ENCODE results near the gene RWDD3.

RWDD3 gene, protein sequence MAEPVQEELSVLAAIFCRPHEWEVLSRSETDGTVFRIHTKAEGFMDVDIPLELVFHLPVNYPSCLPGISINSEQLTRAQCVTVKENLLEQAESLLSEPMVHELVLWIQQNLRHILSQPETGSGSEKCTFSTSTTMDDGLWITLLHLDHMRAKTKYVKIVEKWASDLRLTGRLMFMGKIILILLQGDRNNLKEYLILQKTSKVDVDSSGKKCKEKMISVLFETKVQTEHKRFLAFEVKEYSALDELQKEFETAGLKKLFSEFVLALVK

DNA sequence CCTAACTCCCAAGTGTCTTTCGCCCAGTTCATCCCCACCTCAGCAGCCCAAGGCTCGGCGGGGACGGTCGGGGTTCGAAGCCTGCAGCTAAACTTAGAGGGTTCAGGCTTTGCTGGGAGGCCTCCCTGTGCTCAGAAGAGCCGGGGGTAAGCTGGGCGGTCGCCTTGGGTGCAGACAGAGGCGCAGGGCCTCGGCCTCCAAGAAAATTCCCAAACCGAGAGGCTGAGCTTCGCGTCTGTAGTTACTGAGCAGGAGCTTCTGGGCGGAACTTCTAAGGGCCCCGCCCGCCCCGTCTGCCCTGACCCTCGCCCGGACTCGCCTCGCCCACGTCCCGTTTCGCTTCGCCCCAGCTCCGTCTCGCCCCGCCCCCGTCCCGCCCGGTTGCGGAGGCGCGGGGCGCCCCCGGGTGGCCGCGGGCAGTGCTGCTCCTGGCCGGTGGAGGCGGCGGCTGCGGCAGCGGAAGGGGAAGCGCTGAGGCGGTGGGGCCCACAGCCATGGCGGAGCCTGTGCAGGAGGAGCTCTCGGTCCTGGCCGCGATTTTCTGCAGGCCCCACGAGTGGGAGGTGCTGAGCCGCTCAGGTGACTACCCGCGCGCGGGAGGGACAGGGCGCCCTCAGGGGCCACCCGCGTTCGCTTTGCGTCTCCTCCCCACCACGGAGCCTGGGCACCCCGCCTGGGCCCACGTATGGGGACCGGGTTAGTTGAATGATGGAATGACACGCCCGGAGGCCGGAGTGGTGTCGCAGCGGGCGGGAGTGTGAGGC, at the start of gene RWDD3:
Gene RWDD3 (plus strand): TSS at position 474 of the 764 bp plus-strand sequence. CDS start 21 bp downstream, at position 495.
- peak; percentile 65 for DNase-seq

GRCh38 chr1:95186149-95186548, 47.9 kb upstream of the RWDD3 start:
- no peak for DNase-seq

DNA sequence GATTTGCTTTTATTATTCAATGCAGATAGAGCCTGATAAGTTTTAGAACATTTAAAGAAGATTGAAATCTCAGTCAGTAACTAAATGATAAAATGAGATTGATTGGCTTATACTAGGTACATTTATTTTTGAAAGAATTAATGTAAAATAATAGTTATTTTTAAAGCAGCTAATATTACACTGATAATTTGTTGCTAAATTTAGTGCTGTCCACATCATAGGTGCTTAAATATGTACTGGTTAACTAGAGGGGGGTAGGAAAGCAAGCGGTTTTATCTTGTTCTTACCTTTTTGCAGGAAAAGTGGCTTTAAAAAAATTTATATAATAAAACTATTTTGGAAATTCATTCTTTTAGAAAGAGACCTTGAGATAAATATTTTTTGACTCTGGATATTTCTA, 40.4 kb upstream of the RWDD3 start:
- DNase-seq = no peak

- DNase-seq = peak; percentile 45
Observed at GRCh38 chr1:95195046-95195445, 39.0 kb upstream of the RWDD3 start.

GRCh38 chr1:95196017-95196416, 38.0 kb upstream of the RWDD3 start:
- no peak for DNase-seq

- DNase-seq = peak; percentile 63
Observed at GRCh38 chr1:95197616-95198252, 36.3 kb upstream of the RWDD3 start.

- peak; percentile 2 for DNase-seq
Observed at GRCh38 chr1:95201905-95202304, 32.1 kb upstream of the RWDD3 start.

- no peak for DNase-seq
Observed at GRCh38 chr1:95203908-95204437, 30.0 kb upstream of the RWDD3 start.

- no peak for DNase-seq
Observed at GRCh38 chr1:95206514-95206913, 27.5 kb upstream of the RWDD3 start.

DNA sequence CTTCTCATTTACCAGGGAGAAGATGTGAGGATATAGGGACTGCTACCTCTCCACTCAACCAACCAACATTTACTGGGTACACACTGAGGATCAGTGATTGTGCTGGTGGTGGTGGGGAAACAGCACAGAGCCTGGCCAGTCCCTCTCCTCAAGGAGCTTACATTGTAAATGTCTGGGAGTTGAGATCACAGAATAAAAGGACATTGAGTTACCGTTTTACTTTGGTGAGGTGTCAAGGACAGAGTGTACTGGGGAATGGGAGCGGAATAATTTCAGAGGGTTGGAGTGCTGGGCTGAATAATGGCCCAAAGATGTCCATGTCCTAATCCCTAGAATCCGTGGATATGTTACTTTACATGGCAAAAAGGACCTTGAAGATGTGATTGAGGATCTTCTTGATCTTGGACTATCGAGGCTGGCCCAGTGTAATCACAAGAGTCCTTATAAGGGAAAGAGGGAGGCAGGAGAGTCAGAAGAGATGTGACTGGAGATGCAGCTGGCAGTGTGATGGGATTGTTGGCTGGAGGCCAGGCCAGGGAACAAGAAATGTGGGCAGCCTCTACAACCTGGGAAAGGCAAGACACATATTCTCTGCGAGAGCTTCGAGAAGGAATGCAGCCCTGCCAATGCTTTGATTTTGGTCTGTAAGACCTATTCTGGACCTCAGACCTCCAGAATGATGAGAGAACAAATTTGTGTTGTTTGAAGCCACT, 26.6 kb upstream of the RWDD3 start:
- peak; percentile 72 for DNase-seq

GRCh38 chr1:95208876-95209275, 25.1 kb upstream of the RWDD3 start:
- no peak for DNase-seq

DNA sequence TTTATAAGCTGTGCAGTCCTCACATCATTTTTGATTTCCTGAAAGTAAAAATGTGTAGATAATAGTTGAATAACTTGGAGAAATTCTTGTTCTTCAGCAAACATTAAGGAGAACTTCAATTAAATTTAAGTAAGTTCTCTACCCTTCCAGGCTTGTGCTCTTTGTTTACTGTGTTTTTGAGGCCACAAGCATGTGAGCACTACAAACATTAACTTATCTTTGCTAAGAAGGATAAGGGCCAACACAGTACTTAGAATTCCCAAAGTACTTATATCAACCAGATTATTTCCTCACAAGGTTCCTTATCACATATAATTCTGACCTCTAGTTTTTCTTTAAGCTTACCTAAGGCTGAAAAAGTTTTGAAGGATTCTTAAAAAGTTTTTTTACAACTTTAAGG, 24.7 kb upstream of the RWDD3 start:
- DNase-seq = no peak

DNA sequence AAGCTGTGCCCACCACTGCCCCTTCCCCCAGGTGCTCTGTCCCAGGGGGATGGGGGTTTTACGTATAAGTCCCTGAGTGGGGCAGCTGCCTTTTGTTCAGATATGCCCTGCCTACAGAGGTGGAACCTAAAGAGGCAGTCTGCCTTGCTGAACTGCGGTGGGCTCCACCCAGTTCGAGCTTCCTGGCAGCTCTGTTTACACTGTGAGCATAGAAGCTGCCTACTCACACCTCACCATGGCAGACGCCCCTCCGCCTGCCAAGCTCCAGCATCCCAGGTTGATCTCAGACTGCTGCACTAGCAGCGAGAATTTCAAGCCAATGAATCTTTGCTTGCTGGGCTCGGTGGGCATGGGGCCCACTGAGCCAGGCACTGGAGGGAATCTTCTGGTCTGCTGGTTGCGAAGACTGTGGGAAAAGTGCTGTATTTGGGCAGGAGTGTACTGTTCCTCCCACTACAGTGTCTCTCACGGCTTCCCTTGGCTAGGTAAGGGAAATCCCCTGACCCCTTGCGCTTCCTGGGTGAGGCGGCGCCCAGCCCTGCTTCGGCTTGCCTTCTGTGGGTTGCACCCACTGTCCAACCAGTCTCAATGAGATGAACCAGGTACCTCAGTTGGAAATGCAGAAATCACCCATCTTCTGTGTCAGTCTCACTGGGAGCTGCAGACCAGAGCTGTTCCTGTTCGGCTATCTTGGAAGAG, 17.6 kb upstream of the RWDD3 start:
- DNase-seq = no peak

- no peak for DNase-seq
Observed at GRCh38 chr1:95217371-95217770, 16.6 kb upstream of the RWDD3 start.

DNA sequence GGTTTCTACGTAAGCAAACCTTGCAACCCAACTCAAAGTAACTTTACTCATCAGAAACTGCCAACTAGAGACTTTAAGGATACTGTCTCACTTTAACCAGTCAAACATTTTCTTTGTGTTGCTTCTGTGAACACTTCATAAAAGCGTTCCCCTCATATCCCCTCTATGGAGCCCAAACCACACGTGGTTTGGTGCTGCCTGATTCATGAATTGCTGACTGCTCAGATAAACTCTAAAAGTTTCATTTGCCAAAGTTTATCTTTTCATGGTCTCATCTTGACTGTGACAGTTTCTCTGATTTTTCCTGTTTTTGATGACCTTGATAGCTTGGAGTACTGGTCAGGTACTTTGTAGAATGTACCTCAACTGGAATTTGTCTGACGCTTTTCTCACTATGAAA, 14.6 kb upstream of the RWDD3 start:
- DNase-seq = no peak

GRCh38 chr1:95221306-95221705, 12.7 kb upstream of the RWDD3 start:
- no peak for DNase-seq

- DNase-seq = no peak
Observed at GRCh38 chr1:95222629-95223028, 11.4 kb upstream of the RWDD3 start.

- no peak for DNase-seq
Observed at GRCh38 chr1:95223110-95223509, 10.9 kb upstream of the RWDD3 start.

GRCh38 chr1:95226781-95227660, 7.0 kb upstream of the RWDD3 start:
- DNase-seq = peak; percentile 36

DNA sequence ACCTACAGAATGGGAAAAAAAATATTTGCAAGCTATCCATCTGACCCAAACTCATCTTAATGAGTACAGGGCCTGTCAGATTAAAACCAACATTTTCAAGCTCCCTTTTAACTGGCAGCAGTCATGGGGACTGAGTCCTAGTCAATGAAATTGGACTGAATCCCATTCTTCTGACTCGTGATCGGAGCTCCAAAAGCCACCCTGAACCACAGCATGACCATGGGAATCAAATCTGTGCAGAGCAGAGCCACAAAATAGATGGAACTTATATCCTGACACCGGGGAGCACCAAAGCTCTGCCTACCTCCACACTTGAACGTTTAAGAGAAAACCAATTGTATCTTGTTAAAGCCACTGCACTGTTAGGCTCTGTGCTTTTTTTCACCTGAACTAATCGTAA, 5.0 kb upstream of the RWDD3 start:
- DNase-seq = no peak

- DNase-seq = no peak
Observed at GRCh38 chr1:95229706-95230105, 4.3 kb upstream of the RWDD3 start.
